D721Med (cell line): ENCODE results near the gene ARVCF.

ENCODE experiments used
- DNase-seq: peaks from one replicate; pipeline ENCODE4 v3.0.0; 2011; ENCODE audit warnings: low spot score; ENCODE audit not compliant: insufficient read length
- FAIRE-seq: peaks from 2 replicates; lab custom pipeline; 2011; peaks lifted over from hg19 to GRCh38; lab: Jason Lieb, UNC
- CTCF ChIP-seq: IDR thresholded peaks from 2 replicates; pipeline ENCODE4 v1.5.1; 2012; ENCODE audit warnings: mild to moderate bottlenecking, control low read depth; ENCODE audit not compliant: insufficient read depth; ENCODE audit errors: missing control alignments

Gene ARVCF

GRCh38 chr22:19981961-19982920, 34.4 kb downstream of the ARVCF start:
- no peak for TF ChIP-seq CTCF
- FAIRE-seq (no peak), DNase-seq (no peak)

GRCh38 chr22:19981171-19981960, 35.3 kb downstream of the ARVCF start:
- FAIRE-seq (no peak), DNase-seq (no peak)
- no peak for TF ChIP-seq CTCF

GRCh38 chr22:19980766-19981165, 35.9 kb downstream of the ARVCF start:
- DNase-seq, result no peak
- FAIRE-seq, result no peak
- no peak for TF ChIP-seq CTCF

- TF ChIP-seq CTCF, result no peak
- DNase-seq (no peak), FAIRE-seq (no peak)
Observed at GRCh38 chr22:19979712-19980493, 36.7 kb downstream of the ARVCF start.

GRCh38 chr22:19978748-19979147, 37.9 kb downstream of the ARVCF start:
- no peak for TF ChIP-seq CTCF
- FAIRE-seq (no peak), DNase-seq (no peak)

- TF ChIP-seq CTCF, result no peak
- DNase-seq (no peak), FAIRE-seq (no peak)
Observed at GRCh38 chr22:19977296-19978243, 39.1 kb downstream of the ARVCF start.
